Adrenal gland (tissue), 5 donors: ENCODE results near the gene STK39.

ENCODE experiments used
- POLR2A ChIP-seq, 2 donors: fragments of 450-650 bp; IDR thresholded peaks; one replicate each; pipeline ENCODE4 v1.6.1; 2017; ENCODE audit warnings: antibody characterized with exemption in 2 of 2, mild to moderate bottlenecking in 2 of 2, moderate library complexity in 1 of 2
- TF ChIP-seq, protein P1 (sequence below), 6 experiments: fragments of 450-650 bp in 4 of 6; fragments of 200-600 bp in 2 of 6; sonication (generic) in 1 of 6; IDR thresholded peaks; 1 replicate in 5 of 6; 2 replicates in 1 of 6; pipeline versions ENCODE4 v1.5.1 to v1.8.0; 2016 to 2021; ENCODE audit warnings: antibody characterized with exemption in 6 of 6, mild to moderate bottlenecking in 2 of 6, moderate library complexity in 1 of 6
- donor health status: DM: no; HTN: no; CAD: no.

DNA sequence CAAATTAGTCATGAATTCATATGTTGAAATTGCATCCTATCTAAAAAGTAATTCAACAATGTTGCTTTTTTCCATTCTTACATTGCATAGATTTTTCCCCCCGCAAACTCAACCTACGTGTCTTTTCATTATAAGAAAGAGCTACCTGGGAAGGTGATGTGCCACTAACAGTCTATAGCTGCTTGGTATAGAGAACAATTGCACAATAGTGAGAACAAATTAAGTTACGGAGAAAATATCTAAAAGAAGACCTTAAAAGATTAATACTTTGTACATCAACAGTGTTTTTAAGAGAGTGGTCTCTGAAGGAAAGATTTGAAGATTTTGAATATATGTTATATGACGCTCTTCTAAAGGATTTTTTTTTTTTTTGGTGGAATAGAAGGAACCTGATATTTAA lies 111.8 kb downstream of the STK39 start:
- TF ChIP-seq, protein P1, sequence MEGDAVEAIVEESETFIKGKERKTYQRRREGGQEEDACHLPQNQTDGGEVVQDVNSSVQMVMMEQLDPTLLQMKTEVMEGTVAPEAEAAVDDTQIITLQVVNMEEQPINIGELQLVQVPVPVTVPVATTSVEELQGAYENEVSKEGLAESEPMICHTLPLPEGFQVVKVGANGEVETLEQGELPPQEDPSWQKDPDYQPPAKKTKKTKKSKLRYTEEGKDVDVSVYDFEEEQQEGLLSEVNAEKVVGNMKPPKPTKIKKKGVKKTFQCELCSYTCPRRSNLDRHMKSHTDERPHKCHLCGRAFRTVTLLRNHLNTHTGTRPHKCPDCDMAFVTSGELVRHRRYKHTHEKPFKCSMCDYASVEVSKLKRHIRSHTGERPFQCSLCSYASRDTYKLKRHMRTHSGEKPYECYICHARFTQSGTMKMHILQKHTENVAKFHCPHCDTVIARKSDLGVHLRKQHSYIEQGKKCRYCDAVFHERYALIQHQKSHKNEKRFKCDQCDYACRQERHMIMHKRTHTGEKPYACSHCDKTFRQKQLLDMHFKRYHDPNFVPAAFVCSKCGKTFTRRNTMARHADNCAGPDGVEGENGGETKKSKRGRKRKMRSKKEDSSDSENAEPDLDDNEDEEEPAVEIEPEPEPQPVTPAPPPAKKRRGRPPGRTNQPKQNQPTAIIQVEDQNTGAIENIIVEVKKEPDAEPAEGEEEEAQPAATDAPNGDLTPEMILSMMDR (IDR thresholded peaks at IDR 0.05), result no peak
- TF ChIP-seq POLR2A (IDR thresholded peaks at IDR 0.05), result no peak
